Parathyroid adenoma (tissue), 2 donors: ENCODE data around the gene USP1.
A peak's percentile ranks its signal among the peaks of the same experiment; 100 is the strongest.

ENCODE experiments used
- H2AFZ ChIP-seq: fragments of 300-600 bp; sonication (generic); one replicate; pipeline ENCODE4 v1.7.0; 2017; ENCODE audit warnings: antibody characterized with exemption, mild to moderate bottlenecking
- H3K27ac ChIP-seq: fragments of 300-600 bp; sonication (generic); one replicate; pipeline ENCODE4 v1.7.0; 2017
- H3K27me3 ChIP-seq: fragments of 300-600 bp; sonication (generic); one replicate; pipeline ENCODE4 v1.7.0; 2017; ENCODE audit warnings: low read length; ENCODE audit not compliant: control insufficient read depth, insufficient read depth
- H3K36me3 ChIP-seq: fragments of 300-600 bp; sonication (generic); one replicate; pipeline ENCODE4 v1.7.0; 2017; ENCODE audit warnings: low read length; ENCODE audit not compliant: control insufficient read depth, insufficient read depth
- H3K4me1 ChIP-seq: fragments of 300-600 bp; sonication (generic); one replicate; pipeline ENCODE4 v1.7.0; 2017; ENCODE audit warnings: control low read depth
- H3K4me2 ChIP-seq: fragments of 300-600 bp; sonication (generic); one replicate; pipeline ENCODE4 v1.7.0; 2017; ENCODE audit warnings: low read length
- H3K4me3 ChIP-seq: fragments of 300-600 bp; sonication (generic); one replicate; pipeline ENCODE4 v1.7.0; 2017; ENCODE audit warnings: low read depth, low read length
- H3K79me2 ChIP-seq: fragments of 300-600 bp; sonication (generic); one replicate; pipeline ENCODE4 v1.7.0; 2017; ENCODE audit warnings: control low read depth
- H3K9ac ChIP-seq: fragments of 300-600 bp; sonication (generic); one replicate; pipeline ENCODE4 v1.7.0; 2017; ENCODE audit warnings: mild to moderate bottlenecking
- H3K9me3 ChIP-seq: fragments of 300-600 bp; sonication (generic); one replicate; pipeline ENCODE4 v1.7.0; 2017; ENCODE audit warnings: low read length; ENCODE audit not compliant: control insufficient read depth
- CTCF ChIP-seq: fragments of 300-600 bp; sonication (generic); IDR thresholded peaks from one replicate; pipeline ENCODE4 v1.7.0; 2017; ENCODE audit warnings: antibody characterized with exemption, mild to moderate bottlenecking
- donor health status: primary hyperparathyroidism.

The USP1 gene

GRCh38 chr1:62437273-62437940 lies 558 bp downstream of the USP1 start:
- TF ChIP-seq CTCF: no peak
- Histone ChIP-seq H3K9me3 (no peaks in the 10 kb centered on the region), H2AFZ (peak overlapping the region; percentile 89), H3K27me3 (no peaks in the 10 kb centered on the region), H3K27ac (peak overlapping the region; percentile 96), H3K36me3 (no peaks in the 10 kb centered on the region), H3K4me2 (peak overlapping the region; percentile 85), H3K4me1 (no peaks in the 10 kb centered on the region), H3K79me2 (peaks cover 5% of the 10 kb centered on the region), H3K4me3 (peak overlapping the region; percentile 95), H3K9ac (peak overlapping the region; percentile 67)

GRCh38 chr1:62438163-62438562 lies 1.3 kb downstream of the USP1 start:
- H3K36me3 ChIP-seq: no peaks in the 10 kb centered on the region
- peak overlapping the region; percentile 85 for H3K4me2 ChIP-seq
- no peak overlapping the region for H3K27ac ChIP-seq
- H3K9me3 ChIP-seq: no peaks in the 10 kb centered on the region
- peaks cover 5% of the 10 kb centered on the region for H3K79me2 ChIP-seq
- TF ChIP-seq CTCF: no peak
- H3K27me3 ChIP-seq: no peaks in the 10 kb centered on the region
- peak overlapping the region; percentile 95 for H3K4me3 ChIP-seq
- no peak overlapping the region for H2AFZ ChIP-seq
- H3K4me1 ChIP-seq: no peaks in the 10 kb centered on the region
- H3K9ac ChIP-seq: no peak overlapping the region

GRCh38 chr1:62439652-62440371 lies 3.0 kb downstream of the USP1 start:
- H3K9me3 ChIP-seq: no peaks in the 10 kb centered on the region
- no peak overlapping the region for H3K27ac ChIP-seq
- no peak overlapping the region for H3K9ac ChIP-seq

GRCh38 chr1:62444701-62445100 lies 7.9 kb downstream of the USP1 start:
- no peaks in the 10 kb centered on the region for H3K4me1 ChIP-seq
- no peak overlapping the region for H3K4me2 ChIP-seq
- H3K79me2 ChIP-seq: peaks cover 3% of the 10 kb centered on the region
- no peak overlapping the region for H3K4me3 ChIP-seq
- H2AFZ ChIP-seq: no peak overlapping the region
- H3K9me3 ChIP-seq: no peaks in the 10 kb centered on the region
- TF ChIP-seq CTCF: no peak
- H3K9ac ChIP-seq: no peak overlapping the region
- H3K27me3 ChIP-seq: no peaks in the 10 kb centered on the region
- H3K27ac ChIP-seq: no peak overlapping the region
- no peaks in the 10 kb centered on the region for H3K36me3 ChIP-seq

More at GRCh38 chr1:62439652-62440371, 3.0 kb downstream of the USP1 start:
- Histone ChIP-seq H2AFZ (no peak overlapping the region), H3K4me2 (no peak overlapping the region), H3K36me3 (no peaks in the 10 kb centered on the region), H3K4me3 (no peak overlapping the region), H3K4me1 (no peaks in the 10 kb centered on the region), H3K79me2 (peaks cover 5% of the 10 kb centered on the region), H3K27me3 (no peaks in the 10 kb centered on the region)
- no peak for TF ChIP-seq CTCF
